Omental fat pad (tissue), 4 donors: ENCODE measurements around the gene CBARP. TPM values are rescaled to one million over a fixed set of nuclear protein-coding genes. Genes with fewer than 3 reads are reported as not detected.

ENCODE experiments used
- ATAC-seq: fragments of 150-250 bp; one replicate; pipeline ENCODE4 v1.9.1; 2016; ENCODE audit warnings: mild to moderate bottlenecking, moderate library complexity; ENCODE audit not compliant: low FRiP score
- DNase-seq: peaks from one replicate; pipeline ENCODE4 v3.0.0-alpha.2; 2019; ENCODE audit warnings: low spot score
- CTCF ChIP-seq, 3 donors: fragments of 450-650 bp; IDR thresholded peaks; one replicate each; pipeline ENCODE4 v1.5.1; 2016 to 2017; ENCODE audit warnings: antibody characterized with exemption in 3 of 3, mild to moderate bottlenecking in 3 of 3, moderate library complexity in 2 of 3
- total RNA-seq, 4 donors: library from RNA; depleted of rRNA; stranded (reverse); fragments of >200 nt; gene quantifications; one replicate each; pipeline ENCODE4 v1.1.0, GENCODE V29; 2016

Gene CBARP
- total RNA-seq, 4 donors from 2014 or later: 0.63 to 19.6 (median 2.2) TPM; not detected in 1

- DNase-seq: no peak
- ATAC-seq: peak; percentile 14
- TF ChIP-seq CTCF (IDR thresholded peaks at IDR 0.05): peak in 1 of 3 donors; percentile 52
These were observed 16.6 kb downstream of the CBARP start for GRCh38 chr19:1220976-1221903.

GRCh38 chr19:1220477-1220930 lies 17.3 kb downstream of the CBARP start:
- TF ChIP-seq CTCF (IDR thresholded peaks at IDR 0.05): no peak
- ATAC-seq (no peak), DNase-seq (no peak)

- TF ChIP-seq CTCF (IDR thresholded peaks at IDR 0.05): no peak
- no peak for ATAC-seq
- no peak for DNase-seq
These were observed 17.9 kb downstream of the CBARP start for GRCh38 chr19:1219786-1220476.

GRCh38 chr19:1218751-1219567 lies 18.8 kb downstream of the CBARP start:
- DNase-seq (no peak), ATAC-seq (no peak)
- TF ChIP-seq CTCF (IDR thresholded peaks at IDR 0.05): no peak

- TF ChIP-seq CTCF (IDR thresholded peaks at IDR 0.05): no peak
- no peak for ATAC-seq
These were observed 20.4 kb downstream of the CBARP start for GRCh38 chr19:1217366-1217765.

GRCh38 chr19:1216756-1217155 lies 21.0 kb downstream of the CBARP start:
- no peak for ATAC-seq

More at GRCh38 chr19:1217366-1217765, 20.4 kb downstream of the CBARP start:
- no peak for DNase-seq

More at GRCh38 chr19:1216756-1217155, 21.0 kb downstream of the CBARP start:
- TF ChIP-seq CTCF (IDR thresholded peaks at IDR 0.05): no peak
- no peak for DNase-seq
